HepG2 (cell line): ENCODE data around the gene HAUS2. TPM values are rescaled to one million over a fixed set of nuclear protein-coding genes. Genes with fewer than 3 reads are reported as not detected.

Source experiments
- ATAC-seq: fragments of 200-7000 bp; cut with Tn5 transposase; 3 replicates; pipeline ENCODE4 v1.9.1; 2020; ENCODE audit warnings: mild to moderate bottlenecking, moderate library complexity
- BruUV-seq: library from RNA; stranded (reverse); fragments of 400-500 nt; replicated peaks from 2 replicates; lab custom pipeline; 2021; lab: Mats Ljungman, UMichigan
- CTCF ChIA-PET: fragments of 300-600 bp; formaldehyde crosslinking; extraction: SDS; loops from one replicate; lab custom pipeline; 2021; ENCODE audit warnings: low total read pairs, inconsistent platforms, low intra/inter-chr PET ratio; lab: Yijun Ruan, JAX
- POLR2A ChIA-PET: fragments of 350-600 bp; sonication (Branson Sonifier 250); formaldehyde crosslinking; loops from one replicate; lab custom pipeline; 2020; ENCODE audit warnings: antibody characterized with exemption, inconsistent platforms; lab: Yijun Ruan, JAX
- DNase-seq: peaks from one replicate; pipeline ENCODE4 v3.0.0-alpha.2; 2015; ENCODE audit warnings: low spot score
- FAIRE-seq: peaks from 3 replicates; lab custom pipeline; 2011; peaks lifted over from hg19 to GRCh38; lab: Jason Lieb, UNC
- H2AFZ ChIP-seq: one replicate; pipeline ENCODE4 v1.6.1; 2011; ENCODE audit warnings: low read length, inconsistent platforms
- H3K27ac ChIP-seq: fragments of 300-600 bp; 3 replicates; pipeline ENCODE4 v1.8.0; 2011; ENCODE audit warnings: mixed run types, mild to moderate bottlenecking, mixed read lengths, low read length, inconsistent platforms; ENCODE audit not compliant: insufficient read depth; ENCODE audit errors: extremely low read length
- H3K27me3 ChIP-seq, 2 experiments: fragments of 200-600 bp in 1 of 2; 2 replicates in 1 of 2; 3 replicates in 1 of 2; pipeline versions ENCODE4 v1.6.0 to v1.8.0; 2011; ENCODE audit warnings: low read length in 2 of 2, mild to moderate bottlenecking in 2 of 2, moderate library complexity in 2 of 2, inconsistent platforms in 1 of 2; ENCODE audit not compliant: insufficient read depth in 2 of 2, control insufficient read depth in 1 of 2
- H3K36me3 ChIP-seq, 2 experiments: fragments of 200-600 bp in 1 of 2; replicated peaks in 1 of 2; 2 replicates in 1 of 2; 3 replicates in 1 of 2; pipeline versions ENCODE4 v1.5.1 to v1.8.0; 2011; ENCODE audit warnings: low read length in 2 of 2, inconsistent platforms in 1 of 2; ENCODE audit not compliant: insufficient read depth in 2 of 2, control insufficient read depth in 1 of 2
- H3K4me1 ChIP-seq: 2 replicates; pipeline ENCODE4 v1.5.1; 2012; ENCODE audit warnings: low read length, inconsistent platforms; ENCODE audit not compliant: insufficient read depth
- H3K4me2 ChIP-seq: 2 replicates; pipeline ENCODE4 v1.6.0; 2011; ENCODE audit warnings: low read depth, low read length, inconsistent platforms
- H3K4me3 ChIP-seq, 3 experiments: fragments of 200-600 bp in 1 of 3; sonication (generic), shearing (Covaris generic) in 1 of 3; replicated peaks in 1 of 3; 2 replicates each; pipeline ENCODE4 v1.5.1; 2011 to 2016; ENCODE audit warnings: low read length in 3 of 3, inconsistent platforms in 2 of 3, low read depth in 2 of 3, mild to moderate bottlenecking in 2 of 3, control low read depth in 1 of 3, mixed read lengths in 1 of 3; ENCODE audit not compliant: insufficient read depth in 1 of 3
- H3K79me2 ChIP-seq: one replicate; pipeline ENCODE4 v1.6.1; 2011; ENCODE audit warnings: low read length, inconsistent platforms; ENCODE audit not compliant: insufficient read depth
- H3K9ac ChIP-seq: 2 replicates; pipeline ENCODE4 v1.6.0; 2011; ENCODE audit warnings: mild to moderate bottlenecking, low read depth, low read length, inconsistent platforms; ENCODE audit not compliant: insufficient read depth
- H3K9me3 ChIP-seq: 2 replicates; pipeline ENCODE4 v1.5.1; 2012; ENCODE audit warnings: mild to moderate bottlenecking, low read length
- H4K20me1 ChIP-seq: 2 replicates; pipeline ENCODE4 v1.6.0; 2011; ENCODE audit warnings: inconsistent platforms, mild to moderate bottlenecking, low read length, moderate library complexity; ENCODE audit not compliant: insufficient read depth
- ESRRA ChIP-seq: sonication (generic); formaldehyde crosslinking; IDR thresholded peaks from 2 replicates; pipeline ENCODE4 v1.5.1; 2020; ENCODE audit warnings: mild to moderate bottlenecking, low read depth, missing genetic modification reagents
- KDM3A ChIP-seq: IDR thresholded peaks from 2 replicates; pipeline ENCODE4 v1.6.1; 2018; ENCODE audit warnings: low read depth, missing compliant biosample characterization
- MED13 ChIP-seq: sonication (generic); formaldehyde crosslinking; IDR thresholded peaks from 2 replicates; pipeline ENCODE4 v1.5.0; 2020; ENCODE audit warnings: missing genetic modification reagents
- RBM22 ChIP-seq: fragments of 200-400 bp; formaldehyde crosslinking; optimal IDR thresholded peaks from 2 replicates; pipeline ENCODE3; 2017; ENCODE audit warnings: mild to moderate bottlenecking, low read length, moderate library complexity
- SP140L ChIP-seq: sonication (generic); formaldehyde crosslinking; IDR thresholded peaks from 2 replicates; pipeline ENCODE4 v1.4.0; 2020; ENCODE audit warnings: missing genetic modification reagents, borderline replicate concordance
- SPEN ChIP-seq: sonication (generic); formaldehyde crosslinking; IDR thresholded peaks from 2 replicates; pipeline ENCODE4 v1.5.1; 2020; ENCODE audit warnings: low read depth, mild to moderate bottlenecking, missing genetic modification reagents
- TEAD3 ChIP-seq: optimal IDR thresholded peaks from 2 replicates; pipeline ENCODE3; 2016; ENCODE audit warnings: borderline replicate concordance
- ZFP41 ChIP-seq: sonication (generic); formaldehyde crosslinking; IDR thresholded peaks from 2 replicates; pipeline ENCODE4 v1.4.0; 2020; ENCODE audit warnings: mild to moderate bottlenecking, missing genetic modification reagents, borderline replicate concordance
- ZNF12 ChIP-seq: sonication (generic); formaldehyde crosslinking; IDR thresholded peaks from 2 replicates; pipeline ENCODE4 v1.5.0; 2020; ENCODE audit warnings: missing genetic modification reagents
- ZNF713 ChIP-seq: sonication (generic); formaldehyde crosslinking; IDR thresholded peaks from 2 replicates; pipeline ENCODE4 v1.4.0; 2020; ENCODE audit warnings: mild to moderate bottlenecking, missing genetic modification reagents
- WGBS: methylation state at CpG from one replicate; pipeline ENCODE4 v1.1.6; 2017; ENCODE audit warnings: low lambda C conversion rate; 5-methylcytosine and 5-hydroxymethylcytosine counted together
- in situ Hi-C: cut with HindIII; loops from 2 replicates; pipeline ENCODE4 v1.10.0; 2017; ENCODE audit warnings: low pct_unique_long_range_greater_than_20kb; ENCODE audit not compliant: extremely low pct_ligation_motif_present
- intact Hi-C: fragments of 100-400 bp; cut with micrococcal nuclease; formaldehyde crosslinking; loops from one replicate; pipeline ENCODE4 v1.10.0; 2022; ENCODE audit not compliant: unreplicated experiment
- polyA plus RNA-seq, 8 experiments: library from polyadenylated mRNA; depleted of rRNA in 3 of 8; stranded (reverse) in 7 of 8; unstranded in 1 of 8; fragments of >200 nt; fragmentation: Illumina TruSeq in 4 of 8; extraction: Trizol in 4 of 8; gene quantifications; 2 replicates each; pipeline versions ENCODE4 v1.2.1 to v1.2.3, GENCODE V29; 2011 to 2016; ENCODE audit warnings: low read depth in 4 of 8, missing spikeins in 1 of 8, mixed read lengths in 1 of 8; ENCODE audit not compliant: insufficient read depth in 1 of 8
- total RNA-seq, 5 experiments: library from RNA; depleted of rRNA; stranded (reverse); fragments of >200 nt; fragmentation: Illumina TruSeq; extraction: Trizol; gene quantifications; 2 replicates each; pipeline ENCODE4 v1.2.3, GENCODE V29; 2016; ENCODE audit warnings: low read depth in 1 of 5
- TF ChIP-seq, protein P1 (sequence below), 2 experiments: sonication (generic) in 1 of 2; formaldehyde crosslinking in 1 of 2; IDR thresholded peaks; 2 replicates each; pipeline versions ENCODE4 v1.4.0 to v1.6.1; 2018 to 2020; ENCODE audit warnings: missing genetic modification reagents in 2 of 2, borderline replicate concordance in 1 of 2, low read depth in 1 of 2, mild to moderate bottlenecking in 1 of 2, missing biosample characterization in 1 of 2

HAUS2 gene
- total and polyA plus RNA-seq, 2 of the 13 experiments (the other 11 are each of a cell fraction or from before 2014, with no cell fraction given) = 11.6 to 32.9 TPM

DNA sequence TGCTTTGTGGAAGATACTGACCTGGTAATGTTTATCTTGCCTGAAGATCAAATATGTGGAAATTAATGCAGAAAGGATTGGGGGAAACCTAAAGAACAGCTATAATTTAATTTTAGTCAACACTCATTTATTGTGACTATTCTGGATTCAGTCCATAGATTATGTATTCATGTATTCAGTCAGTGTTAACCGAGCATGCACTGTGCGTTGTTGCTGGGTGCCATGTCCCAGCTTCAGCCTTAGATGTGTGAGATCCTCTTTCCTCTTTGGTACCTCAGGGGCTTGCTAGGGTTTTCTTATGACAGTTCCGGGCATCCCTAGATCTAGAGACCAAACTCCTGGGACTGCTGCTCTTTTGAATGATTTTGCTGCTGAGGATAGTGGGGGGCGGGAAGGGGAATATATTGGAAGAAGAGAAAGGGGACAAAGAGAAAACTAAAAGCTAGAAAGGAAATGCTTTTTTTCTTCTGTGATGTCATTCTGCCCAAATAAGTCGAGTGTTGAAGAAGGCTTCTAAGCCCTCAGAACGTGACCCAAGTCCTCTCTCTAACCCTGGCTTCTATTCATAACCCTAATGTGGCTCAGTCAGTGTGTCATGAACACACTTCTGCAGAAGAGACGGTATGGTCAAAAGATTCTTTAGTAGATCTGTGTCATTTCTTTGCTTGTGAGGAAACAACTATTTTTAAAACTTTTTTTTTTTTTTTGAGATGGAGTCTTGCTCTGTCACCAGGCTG, 60.3 kb downstream of the HAUS2 start:
- FAIRE-seq = no peak
- H3K4me3 ChIP-seq = no peak overlapping the region
- in situ Hi-C loops = no loop called here
- H3K9ac ChIP-seq = no peak overlapping the region
- TF ChIP-seq MED13 (CRISPR knock-in tag) = no peak
- no peak for TF ChIP-seq TEAD3 (CRISPR knock-in tag)
- TF ChIP-seq ESRRA (CRISPR knock-in tag) = no peak
- TF ChIP-seq ZNF713 (CRISPR knock-in tag) = no peak
- no peak for TF ChIP-seq ZNF12 (CRISPR knock-in tag)
- TF ChIP-seq SP140L (CRISPR knock-in tag) = no peak
- TF ChIP-seq, protein P1, sequence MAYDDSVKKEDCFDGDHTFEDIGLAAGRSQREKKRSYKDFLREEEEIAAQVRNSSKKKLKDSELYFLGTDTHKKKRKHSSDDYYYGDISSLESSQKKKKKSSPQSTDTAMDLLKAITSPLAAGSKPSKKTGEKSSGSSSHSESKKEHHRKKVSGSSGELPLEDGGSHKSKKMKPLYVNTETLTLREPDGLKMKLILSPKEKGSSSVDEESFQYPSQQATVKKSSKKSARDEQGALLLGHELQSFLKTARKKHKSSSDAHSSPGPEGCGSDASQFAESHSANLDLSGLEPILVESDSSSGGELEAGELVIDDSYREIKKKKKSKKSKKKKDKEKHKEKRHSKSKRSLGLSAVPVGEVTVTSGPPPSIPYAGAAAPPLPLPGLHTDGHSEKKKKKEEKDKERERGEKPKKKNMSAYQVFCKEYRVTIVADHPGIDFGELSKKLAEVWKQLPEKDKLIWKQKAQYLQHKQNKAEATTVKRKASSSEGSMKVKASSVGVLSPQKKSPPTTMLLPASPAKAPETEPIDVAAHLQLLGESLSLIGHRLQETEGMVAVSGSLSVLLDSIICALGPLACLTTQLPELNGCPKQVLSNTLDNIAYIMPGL (CRISPR knock-in tag; IDR thresholded peaks at IDR 0.05; ENCODE audit: borderline replicate concordance in 1 of 2, low read depth in 1 of 2) = no peak
- no peak for TF ChIP-seq ZFP41 (CRISPR knock-in tag)
- TF ChIP-seq KDM3A (CRISPR knock-in tag) = no peak
- TF ChIP-seq SPEN = no peak
- no peak for TF ChIP-seq RBM22
- no peaks in the 10 kb centered on the region; a peak in 2 of 5 replicates for H3K36me3 ChIP-seq
- no peaks in the 10 kb centered on the region for H3K9me3 ChIP-seq
- H3K27ac ChIP-seq = no peak overlapping the region
- no peak for ATAC-seq
- 94% methylated on average over 7 of the region's 7 CpGs for WGBS
- no peaks in the 10 kb centered on the region for H4K20me1 ChIP-seq
- H2AFZ ChIP-seq = no peak overlapping the region
- H3K4me1 ChIP-seq = no peaks in the 10 kb centered on the region
- no peak for DNase-seq
- H3K4me2 ChIP-seq = no peak overlapping the region
- intact Hi-C loops = no loop called here
- no peaks in the 10 kb centered on the region for H3K27me3 ChIP-seq
- no peaks in the 10 kb centered on the region for H3K79me2 ChIP-seq
- no TSS peak for BruUV-seq
- POLR2A ChIA-PET = no interaction called here
- CTCF ChIA-PET = no interaction called here
